MM.1S (cell line): ENCODE results near the gene BCAP29.

Experiments
- DNase-seq: peaks from one replicate; pipeline ENCODE4 v3.0.0-alpha.2; 2015
- H2AFZ ChIP-seq: fragments of 300-600 bp; sonication (generic); 2 replicates; pipeline ENCODE4 v1.6.0; 2016; ENCODE audit warnings: antibody characterized with exemption, low read length
- H3F3A ChIP-seq: fragments of 300-600 bp; sonication (generic); 2 replicates; pipeline ENCODE4 v1.6.1; 2016; ENCODE audit warnings: mild to moderate bottlenecking, antibody characterized with exemption, low read length, moderate library complexity, mixed read lengths; ENCODE audit not compliant: insufficient read depth
- H3K27ac ChIP-seq: fragments of 300-600 bp; sonication (generic); 2 replicates; pipeline ENCODE4 v1.5.1; 2016; ENCODE audit warnings: mild to moderate bottlenecking, low read length
- H3K27me3 ChIP-seq: fragments of 300-600 bp; sonication (generic); replicated peaks from 2 replicates; pipeline ENCODE4 v1.6.0; 2016; ENCODE audit warnings: low read length; ENCODE audit not compliant: insufficient read depth
- H3K36me3 ChIP-seq: fragments of 300-600 bp; sonication (generic); replicated peaks from 2 replicates; pipeline ENCODE4 v1.6.1; 2016; ENCODE audit warnings: mild to moderate bottlenecking, low read length, mixed read lengths; ENCODE audit not compliant: insufficient read depth
- H3K4me1 ChIP-seq: fragments of 300-600 bp; sonication (generic); 2 replicates; pipeline ENCODE4 v1.6.1; 2016; ENCODE audit warnings: low read length, mixed read lengths
- H3K4me2 ChIP-seq: fragments of 300-600 bp; sonication (generic); 2 replicates; pipeline ENCODE4 v1.6.0; 2016; ENCODE audit warnings: low read depth, low read length
- H3K4me3 ChIP-seq: fragments of 300-600 bp; sonication (generic); 2 replicates; pipeline ENCODE4 v1.5.1; 2016; ENCODE audit warnings: low read length, mixed read lengths
- H3K79me2 ChIP-seq: fragments of 300-600 bp; sonication (generic); 2 replicates; pipeline ENCODE4 v1.6.1; 2016; ENCODE audit warnings: mixed run types, low read length, mixed read lengths
- H3K9ac ChIP-seq: fragments of 300-600 bp; sonication (generic); 2 replicates; pipeline ENCODE4 v1.6.1; 2016; ENCODE audit warnings: low read length, mixed read lengths
- H3K9me2 ChIP-seq: fragments of 300-600 bp; sonication (generic); replicated peaks from 2 replicates; pipeline ENCODE4 v1.6.1; 2016; ENCODE audit warnings: mild to moderate bottlenecking, low read length, mixed read lengths; ENCODE audit not compliant: insufficient read depth
- H3K9me3 ChIP-seq: fragments of 300-600 bp; sonication (generic); replicated peaks from 2 replicates; pipeline ENCODE4 v1.6.1; 2016; ENCODE audit warnings: mild to moderate bottlenecking, low read length, mixed read lengths; ENCODE audit not compliant: insufficient read depth
- H4K20me1 ChIP-seq: fragments of 300-600 bp; sonication (generic); 2 replicates; pipeline ENCODE4 v1.6.1; 2016; ENCODE audit warnings: mild to moderate bottlenecking, low read length, moderate library complexity, mixed read lengths; ENCODE audit not compliant: insufficient read depth
- CTCF ChIP-seq: fragments of 300-600 bp; sonication (generic); IDR thresholded peaks from 2 replicates; pipeline ENCODE4 v1.5.1; 2016; ENCODE audit warnings: antibody characterized with exemption, low read length, mixed read lengths
- EZH2 ChIP-seq: fragments of 300-600 bp; sonication (generic); optimal IDR thresholded peaks from 2 replicates; pipeline ENCODE3; 2017; ENCODE audit warnings: low read depth, mild to moderate bottlenecking, antibody characterized with exemption, low read length, mixed read lengths
- EZH2phosphoT487 ChIP-seq: fragments of 300-600 bp; sonication (generic); IDR thresholded peaks from 2 replicates; pipeline ENCODE4 v1.6.1; 2018; ENCODE audit warnings: antibody characterized with exemption, low read length

Gene BCAP29

GRCh38 chr7:107538001-107538400, 42.0 kb upstream of the BCAP29 start:
- Histone ChIP-seq H3K4me3 (no peak overlapping the region), H3K4me1 (no peaks in the 10 kb centered on the region), H3K36me3 (peaks cover 4% of the 10 kb centered on the region; the same call in 1 of the 2 replicates), H3F3A (no peaks in the 10 kb centered on the region), H3K9me2 (no peaks in the 10 kb centered on the region), H3K27ac (no peak overlapping the region), H3K27me3 (no peaks in the 10 kb centered on the region), H4K20me1 (no peaks in the 10 kb centered on the region), H3K9me3 (no peaks in the 10 kb centered on the region), H3K9ac (no peak overlapping the region), H2AFZ (no peak overlapping the region), H3K4me2 (no peak overlapping the region), H3K79me2 (no peaks in the 10 kb centered on the region)
- DNase-seq: no peak
- TF ChIP-seq EZH2phosphoT487 (no peak), EZH2 (no peak), CTCF (no peak)

GRCh38 chr7:107543338-107543993, 36.6 kb upstream of the BCAP29 start:
- Histone ChIP-seq H3K4me2 (no peak overlapping the region), H3K27me3 (no peaks in the 10 kb centered on the region), H3K9me3 (no peaks in the 10 kb centered on the region; the same call in 1 of the 2 replicates), H3K9ac (no peak overlapping the region), H3K27ac (no peak overlapping the region), H3K4me3 (no peak overlapping the region), H3K36me3 (peaks cover 14% of the 10 kb centered on the region), H3F3A (no peaks in the 10 kb centered on the region), H2AFZ (no peak overlapping the region), H3K9me2 (no peaks in the 10 kb centered on the region), H3K4me1 (no peaks in the 10 kb centered on the region), H4K20me1 (no peaks in the 10 kb centered on the region), H3K79me2 (0 out of 2 replicates have a peak, but pooled peaks cover 14% of the 10 kb centered on the region)
- no peak for DNase-seq
- no peak for TF ChIP-seq CTCF
- no peak for TF ChIP-seq EZH2phosphoT487
- TF ChIP-seq EZH2: no peak

- Histone ChIP-seq H3K4me2 (no peak overlapping the region), H3K9ac (no peak overlapping the region), H3K4me3 (no peak overlapping the region), H3K4me1 (no peaks in the 10 kb centered on the region), H3K79me2 (0 out of 2 replicates have a peak, but pooled peaks cover 14% of the 10 kb centered on the region), H3K27ac (no peak overlapping the region), H3K36me3 (peaks cover 14% of the 10 kb centered on the region), H3K27me3 (no peaks in the 10 kb centered on the region), H3K9me2 (no peaks in the 10 kb centered on the region), H2AFZ (no peak overlapping the region), H3K9me3 (no peaks in the 10 kb centered on the region; the same call in 1 of the 2 replicates), H4K20me1 (no peaks in the 10 kb centered on the region), H3F3A (no peaks in the 10 kb centered on the region)
- DNase-seq: no peak
- no peak for TF ChIP-seq CTCF
- TF ChIP-seq EZH2phosphoT487: no peak
- no peak for TF ChIP-seq EZH2
Measured at GRCh38 chr7:107544848-107545591, 35.0 kb upstream of the BCAP29 start.
